Cardiac fibroblast (primary cell): ENCODE measurements around the gene CYTH1.

Experiments
- DNase-seq, 2 donors: peaks; one replicate each; pipeline versions ENCODE4 v3.0.0 to v3.0.0-alpha.2; 2010; ENCODE audit warnings: low read depth in 2 of 2
- H3K4me3 ChIP-seq, 2 donors: replicated peaks in 1 of 2; 1 replicate in 1 of 2; 2 replicates in 1 of 2; pipeline ENCODE4 v1.5.1; 2011; ENCODE audit warnings: low read depth in 2 of 2, low read length in 2 of 2, mild to moderate bottlenecking in 2 of 2, moderate library complexity in 1 of 2
- CTCF ChIP-seq: IDR thresholded peaks from one replicate; pipeline ENCODE4 v1.5.1; 2011; ENCODE audit warnings: low read depth, mild to moderate bottlenecking, low read length, inconsistent platforms

Gene CYTH1

GRCh38 chr17:78774956-78775571 lies 7.0 kb downstream of the CYTH1 start:
- H3K4me3 ChIP-seq, result no peak overlapping the region
- TF ChIP-seq CTCF, result no peak
- DNase-seq, result no peak

GRCh38 chr17:78774453-78774852 lies 7.6 kb downstream of the CYTH1 start:
- H3K4me3 ChIP-seq, result no peak overlapping the region
- TF ChIP-seq CTCF, result no peak
- DNase-seq, result no peak

GRCh38 chr17:78771758-78772382 lies 10.2 kb downstream of the CYTH1 start:
- H3K4me3 ChIP-seq, result no peak overlapping the region
- no peak for DNase-seq
- no peak for TF ChIP-seq CTCF

GRCh38 chr17:78769196-78769773 lies 12.8 kb downstream of the CYTH1 start:
- no peak for TF ChIP-seq CTCF
- no peak for DNase-seq
- no peak overlapping the region for H3K4me3 ChIP-seq

- H3K4me3 ChIP-seq, result no peak overlapping the region
- DNase-seq, result no peak
- no peak for TF ChIP-seq CTCF
These were observed 14.3 kb downstream of the CYTH1 start for GRCh38 chr17:78767806-78768205.

GRCh38 chr17:78766743-78767294 lies 15.3 kb downstream of the CYTH1 start:
- no peak for TF ChIP-seq CTCF
- no peak for DNase-seq
- no peak overlapping the region for H3K4me3 ChIP-seq
